Measurements from ENCODE around the gene ARAP3.

The ARAP3 gene

GRCh38 chr5:141641634-141642267 lies 40.3 kb downstream of the ARAP3 start:
- DNase-seq (ENCODE audit: low spot score) = peak; percentile 83

GRCh38 chr5:141640698-141641097 lies 41.3 kb downstream of the ARAP3 start:
- DNase-seq (ENCODE audit: low spot score) = no peak

- DNase-seq (ENCODE audit: low spot score) = no peak
These were observed 42.0 kb downstream of the ARAP3 start for GRCh38 chr5:141640051-141640415.

- no peak for DNase-seq (ENCODE audit: low spot score)
These were observed 42.5 kb downstream of the ARAP3 start for GRCh38 chr5:141639357-141640050.

GRCh38 chr5:141638771-141639170 lies 43.3 kb downstream of the ARAP3 start:
- DNase-seq (ENCODE audit: low spot score) = no peak

- peak; percentile 19 for DNase-seq (ENCODE audit: low spot score)
These were observed 44.1 kb downstream of the ARAP3 start for GRCh38 chr5:141637767-141638419.

GRCh38 chr5:141637123-141637766 lies 44.8 kb downstream of the ARAP3 start:
- DNase-seq (ENCODE audit: low spot score) = peak; percentile 45

- DNase-seq (ENCODE audit: low spot score) = peak; percentile 98
These were observed 45.5 kb downstream of the ARAP3 start, which contains the start of the genes HDAC3 and RELL2 for GRCh38 chr5:141636413-141637122. TSS of gene HDAC3 (minus strand) at chr5:141636849. CDS start at chr5:141636790, 59 bp downstream. TSS of gene RELL2 (plus strand) at chr5:141636997. CDS start at chr5:141638226, 1,229 bp downstream.

GRCh38 chr5:141636106-141636412 lies 46.0 kb downstream of the ARAP3 start:
- no peak for DNase-seq (ENCODE audit: low spot score)

GRCh38 chr5:141635646-141636045 lies 46.4 kb downstream of the ARAP3 start:
- DNase-seq (ENCODE audit: low spot score) = no peak

- DNase-seq (ENCODE audit: low spot score) = no peak
These were observed 47.3 kb downstream of the ARAP3 start for GRCh38 chr5:141634720-141635119.

GRCh38 chr5:141633871-141634561 lies 48.0 kb downstream of the ARAP3 start:
- no peak for DNase-seq (ENCODE audit: low spot score)

GRCh38 chr5:141632650-141633049 lies 49.4 kb downstream of the ARAP3 start:
- no peak for DNase-seq (ENCODE audit: low spot score)

GRCh38 chr5:141630570-141631140 lies 51.4 kb downstream of the ARAP3 start:
- DNase-seq (ENCODE audit: low spot score) = no peak

- DNase-seq (ENCODE audit: low spot score) = no peak
These were observed 53.7 kb downstream of the ARAP3 start for GRCh38 chr5:141628175-141628788.

GRCh38 chr5:141623611-141624010 lies 58.4 kb downstream of the ARAP3 start:
- DNase-seq (ENCODE audit: low spot score) = no peak

- no peak for DNase-seq (ENCODE audit: low spot score)
These were observed 58.8 kb downstream of the ARAP3 start for GRCh38 chr5:141623186-141623585.

GRCh38 chr5:141618804-141619554 lies 63.1 kb downstream of the ARAP3 start, which contains the start of gene DIAPH1:
TSS of gene DIAPH1 (minus strand) at chr5:141619000. CDS start at chr5:141618914, 86 bp downstream.
- DNase-seq (ENCODE audit: low spot score) = peak; percentile 96

- peak; percentile 80 for DNase-seq (ENCODE audit: low spot score)
These were observed 63.8 kb downstream of the ARAP3 start for GRCh38 chr5:141618030-141618803.
